ENCODE results near the gene PCA3. TPM values are rescaled to one million over a fixed set of nuclear protein-coding genes. Genes with fewer than 3 reads are reported as not detected.
A peak's percentile ranks its signal among the peaks of the same experiment; 100 is the strongest.

PCA3 gene
- total and polyA plus RNA-seq, 10 of the 15 experiments (the other 5 are each of a cell fraction or from before 2014, with no cell fraction given) = 0.05 TPM; not detected in 9

DNA sequence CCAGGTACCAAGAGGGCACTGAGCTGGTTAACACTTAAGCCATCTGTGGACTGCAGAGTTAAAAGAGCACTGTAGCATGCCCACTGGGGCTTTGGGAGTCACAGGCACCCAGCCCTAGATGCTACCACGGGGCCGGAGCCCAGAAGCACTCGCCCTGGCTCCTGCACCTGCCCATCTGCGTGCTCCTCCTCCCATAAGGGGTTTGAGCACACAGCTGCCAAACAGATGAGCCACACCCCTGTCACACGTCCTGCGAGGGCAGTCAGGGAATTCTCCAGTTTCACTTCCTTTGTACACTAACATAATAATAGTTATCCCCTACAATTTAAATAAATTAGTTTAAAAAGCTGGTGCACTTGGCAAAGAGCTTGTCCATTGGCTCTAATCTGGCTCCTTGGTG is 4.5 kb upstream of the PCA3 start:
- ChIA-PET RAD21 (ENCODE audit: unreplicated experiment) (no interaction called here), POLR2A (no interaction called here), CTCF (no interaction called here), SMC1A (ENCODE audit: uncharacterized antibody, unreplicated experiment) (no interaction called here)
- in situ Hi-C loops (cut with MboI) (no loop called here), intact Hi-C loops (cut with micrococcal nuclease; ENCODE audit: unreplicated experiment) (loop anchor here (2.0 to 5.0 kb wide), 2 partner anchors 228 to 391 kb away; no protein-coding TSS in a partner anchor)
- H3K9me3 ChIP-seq (replicated peaks; ENCODE audit: control insufficient read depth, insufficient read depth, low read length) = no peaks in the 10 kb centered on the region
- DNase-seq (ENCODE audit: low read depth, low spot score) = no peak
- WGBS (ENCODE audit: insufficient coverage, insufficient replicate concordance, low lambda C conversion rate, missing lambda C conversion rate) = 2% methylated on average over 6 of the region's 6 CpGs
- no peaks in the 10 kb centered on the region for H3K79me2 ChIP-seq (ENCODE audit: control insufficient read depth, insufficient read depth, low read length)
- no TSS peak for BruUV-seq (replicated peaks)
- no peak overlapping the region for H3K27ac ChIP-seq (ENCODE audit: control insufficient read depth, insufficient read depth)
- H3K4me2 ChIP-seq (ENCODE audit: control insufficient read depth, insufficient read depth) = no peak overlapping the region
- TF ChIP-seq CHD1 (IDR thresholded peaks at IDR 0.05; ENCODE audit: low read depth, low read length) = no peak
- TF ChIP-seq, protein P1, sequence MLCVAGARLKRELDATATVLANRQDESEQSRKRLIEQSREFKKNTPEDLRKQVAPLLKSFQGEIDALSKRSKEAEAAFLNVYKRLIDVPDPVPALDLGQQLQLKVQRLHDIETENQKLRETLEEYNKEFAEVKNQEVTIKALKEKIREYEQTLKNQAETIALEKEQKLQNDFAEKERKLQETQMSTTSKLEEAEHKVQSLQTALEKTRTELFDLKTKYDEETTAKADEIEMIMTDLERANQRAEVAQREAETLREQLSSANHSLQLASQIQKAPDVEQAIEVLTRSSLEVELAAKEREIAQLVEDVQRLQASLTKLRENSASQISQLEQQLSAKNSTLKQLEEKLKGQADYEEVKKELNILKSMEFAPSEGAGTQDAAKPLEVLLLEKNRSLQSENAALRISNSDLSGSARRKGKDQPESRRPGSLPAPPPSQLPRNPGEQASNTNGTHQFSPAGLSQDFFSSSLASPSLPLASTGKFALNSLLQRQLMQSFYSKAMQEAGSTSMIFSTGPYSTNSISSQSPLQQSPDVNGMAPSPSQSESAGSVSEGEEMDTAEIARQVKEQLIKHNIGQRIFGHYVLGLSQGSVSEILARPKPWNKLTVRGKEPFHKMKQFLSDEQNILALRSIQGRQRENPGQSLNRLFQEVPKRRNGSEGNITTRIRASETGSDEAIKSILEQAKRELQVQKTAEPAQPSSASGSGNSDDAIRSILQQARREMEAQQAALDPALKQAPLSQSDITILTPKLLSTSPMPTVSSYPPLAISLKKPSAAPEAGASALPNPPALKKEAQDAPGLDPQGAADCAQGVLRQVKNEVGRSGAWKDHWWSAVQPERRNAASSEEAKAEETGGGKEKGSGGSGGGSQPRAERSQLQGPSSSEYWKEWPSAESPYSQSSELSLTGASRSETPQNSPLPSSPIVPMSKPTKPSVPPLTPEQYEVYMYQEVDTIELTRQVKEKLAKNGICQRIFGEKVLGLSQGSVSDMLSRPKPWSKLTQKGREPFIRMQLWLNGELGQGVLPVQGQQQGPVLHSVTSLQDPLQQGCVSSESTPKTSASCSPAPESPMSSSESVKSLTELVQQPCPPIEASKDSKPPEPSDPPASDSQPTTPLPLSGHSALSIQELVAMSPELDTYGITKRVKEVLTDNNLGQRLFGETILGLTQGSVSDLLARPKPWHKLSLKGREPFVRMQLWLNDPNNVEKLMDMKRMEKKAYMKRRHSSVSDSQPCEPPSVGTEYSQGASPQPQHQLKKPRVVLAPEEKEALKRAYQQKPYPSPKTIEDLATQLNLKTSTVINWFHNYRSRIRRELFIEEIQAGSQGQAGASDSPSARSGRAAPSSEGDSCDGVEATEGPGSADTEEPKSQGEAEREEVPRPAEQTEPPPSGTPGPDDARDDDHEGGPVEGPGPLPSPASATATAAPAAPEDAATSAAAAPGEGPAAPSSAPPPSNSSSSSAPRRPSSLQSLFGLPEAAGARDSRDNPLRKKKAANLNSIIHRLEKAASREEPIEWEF (IDR thresholded peaks at IDR 0.05; ENCODE audit: insufficient replicate concordance, low read depth, low read length) = no peak
- TF ChIP-seq SPI1 (IDR thresholded peaks at IDR 0.05; ENCODE audit: borderline replicate concordance, insufficient read depth, low read depth, low read length) = peak; percentile 9; the same call in 1 of the 2 replicates
- H3K36me3 ChIP-seq (ENCODE audit: control insufficient read depth in 2 of 2, insufficient read depth in 2 of 2, low read length in 1 of 2) = no peaks in the 10 kb centered on the region
- H3K4me1 ChIP-seq (ENCODE audit: control insufficient read depth, insufficient read depth, low read length) = peaks cover 3% of the 10 kb centered on the region; the same call in 1 of the 2 replicates
- FAIRE-seq = no peak
- ATAC-seq = no peak
- H2AFZ ChIP-seq (ENCODE audit: control insufficient read depth, low read depth, low read length) = no peak overlapping the region
- H3K9ac ChIP-seq (ENCODE audit: control insufficient read depth, insufficient read depth, low read length) = no peak overlapping the region
- H3K27me3 ChIP-seq (replicated peaks in 1 of 2; ENCODE audit: control insufficient read depth in 2 of 2, insufficient read depth in 2 of 2, low read length in 1 of 2) = no peaks in the 10 kb centered on the region
- no peak overlapping the region for H3K4me3 ChIP-seq
- H4K20me1 ChIP-seq (ENCODE audit: control insufficient read depth, insufficient read depth) = no peaks in the 10 kb centered on the region

All from GM12878 (cell line).